Cardiac muscle cell (in vitro differentiated cells and primary cell): Measurements from ENCODE around the gene HNRNPC. TPM values are rescaled to one million over a fixed set of nuclear protein-coding genes. Genes with fewer than 3 reads are reported as not detected.
A peak's percentile ranks its signal among the peaks of the same experiment; 100 is the strongest.
"Not testable (repeated sequence)": the region's sequence is repeated elsewhere in the genome, so short reads cannot be mapped to it uniquely, and the experiment has no call there.

Experiments used
- DNase-seq, 2 donors: peaks; one replicate each; pipeline versions ENCODE4 v3.0.0 to v3.0.0-alpha.2; 2010 to 2017; ENCODE audit warnings: low read depth in 1 of 2, low spot score in 1 of 2
- H3K27ac ChIP-seq: fragments of 200-600 bp; sonication (generic); 2 replicates; pipeline ENCODE4 v1.5.1; 2016
- H3K27me3 ChIP-seq: fragments of 200-600 bp; sonication (generic); 2 replicates; pipeline ENCODE4 v1.6.0; 2016; ENCODE audit warnings: control low read depth
- H3K36me3 ChIP-seq: fragments of 200-600 bp; sonication (generic); 2 replicates; pipeline ENCODE4 v1.5.1; 2016; ENCODE audit warnings: control low read depth
- H3K4me1 ChIP-seq: fragments of 200-600 bp; sonication (generic); 2 replicates; pipeline ENCODE4 v1.8.1; 2017; ENCODE audit warnings: low read depth, mild to moderate bottlenecking, mixed run types
- H3K4me3 ChIP-seq: fragments of 200-600 bp; sonication (generic); 2 replicates; pipeline ENCODE4 v1.5.1; 2016; ENCODE audit warnings: mild to moderate bottlenecking
- H3K9me3 ChIP-seq: fragments of 200-600 bp; sonication (generic); 2 replicates; pipeline ENCODE4 v1.5.1; 2017; ENCODE audit warnings: low read depth, mild to moderate bottlenecking, control low read depth
- CTCF ChIP-seq: IDR thresholded peaks from 2 replicates; pipeline ENCODE4 v1.5.1; 2012; ENCODE audit warnings: low read depth, mild to moderate bottlenecking, low read length
- polyA plus RNA-seq: library from polyadenylated mRNA; unstranded; fragments of >200 nt; fragmentation: Nextera tagmentation; extraction: Ambion mirVana; gene quantifications from 2 replicates; pipeline ENCODE4 v1.2.1, GENCODE V29; 2016
- total RNA-seq: library from RNA; depleted of rRNA; stranded (reverse); fragments of >200 nt; gene quantifications from 2 replicates; pipeline ENCODE4 v1.2.3, GENCODE V29; 2016

HNRNPC gene
- total and polyA plus RNA-seq, 2 experiments from 2014 or later, result 650 to 928 TPM

- Histone ChIP-seq H3K27me3 (no peaks in the 10 kb centered on the region), H3K4me3 (no peak overlapping the region), H3K4me1 (no peaks in the 10 kb centered on the region), H3K27ac (peak overlapping the region; percentile 50), H3K36me3 (peaks cover 79% of the 10 kb centered on the region), H3K9me3 (no peaks in the 10 kb centered on the region)
- no peak for TF ChIP-seq CTCF
- DNase-seq, result no peak
Observed at GRCh38 chr14:21227981-21228380, 41.3 kb downstream of the HNRNPC start.

- TF ChIP-seq CTCF, result no peak
- no peak for DNase-seq
- H3K9me3 ChIP-seq, result no peaks in the 10 kb centered on the region
- H3K27ac ChIP-seq, result peak overlapping the region; percentile 50
- no peak overlapping the region for H3K4me3 ChIP-seq
- H3K36me3 ChIP-seq, result peaks cover 81% of the 10 kb centered on the region
- H3K27me3 ChIP-seq, result no peaks in the 10 kb centered on the region
- H3K4me1 ChIP-seq, result no peaks in the 10 kb centered on the region
Observed at GRCh38 chr14:21227150-21227549, 42.1 kb downstream of the HNRNPC start.

GRCh38 chr14:21226467-21226866 lies 42.8 kb downstream of the HNRNPC start:
- Histone ChIP-seq H3K27ac (no peak overlapping the region), H3K27me3 (no peaks in the 10 kb centered on the region), H3K4me3 (no peak overlapping the region), H3K4me1 (no peaks in the 10 kb centered on the region), H3K9me3 (no peaks in the 10 kb centered on the region), H3K36me3 (peaks cover 79% of the 10 kb centered on the region)
- DNase-seq, result no peak
- TF ChIP-seq CTCF, result no peak

DNA sequence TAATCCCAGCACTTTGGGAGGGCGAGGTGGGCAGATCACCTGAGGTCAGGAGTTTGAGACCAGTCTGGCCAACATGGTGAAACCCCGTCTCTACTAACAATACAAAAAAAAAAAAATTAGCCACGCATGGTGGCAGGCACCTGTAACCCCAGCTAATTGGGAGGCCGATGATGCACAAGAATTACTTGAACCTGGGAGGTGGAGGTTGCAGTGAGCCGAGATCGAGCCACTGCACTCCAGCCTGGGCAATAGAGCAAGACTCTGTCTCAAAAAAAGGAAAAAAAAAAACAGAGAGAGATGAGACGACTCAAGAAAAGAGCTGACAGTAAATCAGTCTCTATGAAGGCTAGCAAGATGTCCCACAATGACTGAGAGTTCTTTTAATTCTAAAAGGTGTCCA lies 44.1 kb downstream of the HNRNPC start:
- H3K4me1 ChIP-seq, H3K9me3 ChIP-seq, H3K4me3 ChIP-seq, H3K27me3 ChIP-seq, DNase-seq: not testable (repeated sequence)
- H3K36me3 ChIP-seq, result peaks cover 78% of the 10 kb centered on the region
- H3K27ac ChIP-seq, result peak overlapping the region; percentile 54

GRCh38 chr14:21220874-21221477 lies 48.3 kb downstream of the HNRNPC start:
- H3K9me3 ChIP-seq, result no peaks in the 10 kb centered on the region
- H3K27ac ChIP-seq, result peak overlapping the region; percentile 30
- H3K36me3 ChIP-seq, result peaks cover 63% of the 10 kb centered on the region
- DNase-seq, result no peak
- no peaks in the 10 kb centered on the region for H3K4me1 ChIP-seq
- no peaks in the 10 kb centered on the region for H3K27me3 ChIP-seq
- H3K4me3 ChIP-seq, result no peak overlapping the region
- no peak for TF ChIP-seq CTCF

GRCh38 chr14:21219561-21220111 lies 49.6 kb downstream of the HNRNPC start:
- DNase-seq, result no peak
- Histone ChIP-seq H3K27ac (peak overlapping the region; percentile 50), H3K27me3 (no peaks in the 10 kb centered on the region), H3K4me1 (no peaks in the 10 kb centered on the region), H3K9me3 (no peaks in the 10 kb centered on the region), H3K4me3 (no peak overlapping the region), H3K36me3 (peaks cover 59% of the 10 kb centered on the region)
- no peak for TF ChIP-seq CTCF
